ENCODE data around the gene BLOC1S5.
A peak's percentile ranks its signal among the peaks of the same experiment; 100 is the strongest.
"Not testable (repeated sequence)": the region's sequence is repeated elsewhere in the genome, so short reads cannot be mapped to it uniquely, and the experiment has no call there.

BLOC1S5 gene

DNA sequence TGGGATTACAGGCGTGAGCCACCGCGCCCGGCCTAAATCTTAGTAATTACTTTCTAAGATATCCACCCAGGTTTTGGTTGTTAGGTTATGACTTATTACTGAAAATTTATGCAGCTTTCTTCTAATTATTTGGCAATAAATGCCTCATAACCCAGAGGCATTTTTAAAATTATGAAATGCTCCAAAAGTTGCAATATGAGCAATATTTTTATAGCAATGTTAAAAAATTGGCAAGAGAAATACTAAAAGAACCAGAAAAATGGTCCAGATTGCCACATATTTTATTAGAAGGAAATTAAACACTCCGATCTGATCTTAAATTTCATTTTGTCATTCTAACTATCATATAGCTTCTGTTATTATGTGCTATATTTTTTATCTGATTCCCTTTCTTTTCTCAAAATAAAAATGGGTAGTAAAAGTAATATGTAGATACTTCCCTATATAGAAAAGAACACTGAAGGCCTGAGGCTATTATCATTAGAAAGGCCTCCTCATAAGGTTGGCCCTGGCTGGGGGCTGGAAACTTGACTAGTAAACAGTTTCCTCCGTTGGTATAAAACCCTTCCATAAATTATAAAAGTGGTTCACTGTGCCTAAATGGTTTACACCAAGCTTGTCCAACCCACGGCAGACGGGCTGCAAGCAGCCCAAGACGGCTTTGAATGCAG lies 22.1 kb downstream of the BLOC1S5 start:
- no peak for DNase-seq

DNA sequence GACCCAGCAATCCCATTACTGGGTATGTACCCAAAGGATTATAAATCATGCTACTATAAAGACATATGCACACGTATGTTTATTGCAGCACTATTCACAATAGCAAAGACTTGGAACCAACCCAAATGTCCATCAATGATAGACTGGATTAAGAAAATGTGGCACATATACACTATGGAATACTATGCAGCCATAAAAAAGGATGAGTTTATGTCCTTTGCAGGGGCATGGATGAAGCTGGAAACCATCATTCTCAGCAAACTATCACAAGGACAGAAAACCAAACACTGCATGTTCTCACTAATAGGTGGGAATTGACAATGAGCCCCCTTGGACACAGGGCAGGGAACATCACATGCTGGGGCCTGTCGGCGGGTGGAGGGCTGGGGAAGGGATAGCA lies 30.1 kb downstream of the BLOC1S5 start:
- not testable (repeated sequence) for DNase-seq

DNA sequence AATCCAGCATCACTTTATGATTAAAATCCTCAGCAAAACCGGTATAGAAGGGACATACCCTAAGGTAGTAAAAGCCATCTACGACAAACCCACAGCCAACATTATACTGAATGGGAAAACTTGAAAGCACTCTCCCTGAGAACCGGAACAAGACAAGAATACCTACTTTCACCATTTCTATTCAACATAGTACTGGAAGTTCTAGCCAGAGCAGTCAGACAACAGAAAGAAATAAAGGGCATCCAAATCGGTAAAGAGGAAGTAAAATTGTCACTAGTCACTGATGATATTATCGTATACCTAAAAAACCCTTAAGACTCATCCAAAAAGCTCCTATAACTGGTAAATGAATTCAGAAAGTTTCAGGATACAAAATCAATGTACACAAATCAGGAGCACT lies 33.3 kb downstream of the BLOC1S5 start:
- no peak for DNase-seq

DNA sequence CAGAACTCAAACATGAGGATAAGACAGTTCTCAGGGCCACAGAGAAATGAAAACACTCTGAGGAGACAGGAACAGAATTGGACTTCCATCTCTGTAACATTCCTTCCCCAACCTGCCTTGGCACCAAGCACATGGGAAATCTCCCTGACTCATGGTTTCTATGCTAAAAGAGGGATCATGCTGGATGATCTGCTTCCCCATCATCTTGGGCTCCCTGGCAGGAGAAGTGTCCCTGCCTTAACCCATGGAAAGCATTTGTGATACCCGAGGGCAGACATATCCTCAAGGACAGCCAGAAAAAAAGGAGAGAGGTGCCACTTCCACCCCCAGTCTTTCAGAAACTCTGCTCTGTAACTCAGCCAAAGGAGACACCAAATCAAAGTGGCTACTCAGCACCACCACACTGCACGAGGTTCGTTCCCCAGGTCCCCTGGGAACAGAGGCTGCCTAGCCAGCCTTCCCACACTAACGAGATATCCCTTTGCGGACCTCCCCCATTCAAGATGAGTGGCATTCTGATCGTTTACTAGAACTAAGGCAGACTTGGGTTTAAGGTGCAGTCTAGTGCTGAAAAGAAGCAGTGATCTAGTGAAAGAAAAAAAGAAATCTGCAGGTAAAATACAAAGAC lies 34.8 kb downstream of the BLOC1S5 start:
- DNase-seq, result no peak

GRCh38 chr6:8027965-8028651 lies 36.1 kb downstream of the BLOC1S5 start:
- no peak for DNase-seq

- no peak for DNase-seq
Measured at GRCh38 chr6:8026800-8027199, 37.4 kb downstream of the BLOC1S5 start.

DNA sequence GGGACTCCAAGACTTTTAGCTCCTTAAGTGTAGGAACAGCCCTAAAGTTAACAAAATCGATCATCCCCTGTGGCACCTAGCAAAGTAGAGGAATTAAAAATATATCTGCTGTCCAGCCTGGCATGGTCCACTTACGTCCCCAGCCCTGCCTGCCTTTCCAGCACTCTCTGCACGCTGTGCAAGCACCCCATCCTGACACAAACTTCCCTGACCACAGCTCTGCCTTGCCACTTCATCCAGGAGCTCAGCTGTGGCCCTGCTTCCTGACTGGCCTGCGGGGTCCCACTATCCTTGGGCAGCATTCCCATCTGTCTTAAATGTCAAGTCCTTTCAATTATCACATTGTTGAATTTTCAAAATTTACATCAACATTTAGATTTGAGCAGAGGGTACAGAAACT lies 39.0 kb downstream of the BLOC1S5 start:
- no peak for DNase-seq

- no peak for DNase-seq
Measured at GRCh38 chr6:8023638-8024037, 40.6 kb downstream of the BLOC1S5 start.

- no peak for DNase-seq
Measured at GRCh38 chr6:8020083-8020482, 44.1 kb downstream of the BLOC1S5 start.

DNA sequence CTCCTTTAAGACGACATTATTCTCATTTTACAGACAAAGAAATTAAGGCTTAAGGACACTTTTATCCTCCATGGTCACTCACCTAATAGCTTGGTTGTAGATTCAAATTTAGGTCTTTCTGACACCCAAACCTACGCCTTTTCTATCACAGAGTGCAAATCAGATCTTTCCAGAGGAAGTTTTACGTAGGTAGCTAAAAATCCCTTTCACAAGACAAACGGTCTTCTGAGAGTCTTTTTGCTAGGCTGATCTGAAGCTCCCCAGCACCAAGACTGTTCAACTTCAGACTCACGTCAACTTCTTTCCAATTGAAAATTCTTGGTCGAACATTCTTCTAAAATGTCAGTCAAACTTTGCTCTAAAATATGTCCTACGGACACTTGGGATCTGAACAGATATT lies 46.5 kb downstream of the BLOC1S5 start:
- DNase-seq, result no peak

- no peak for DNase-seq
Measured at GRCh38 chr6:8017276-8017701, 46.9 kb downstream of the BLOC1S5 start.

- peak; percentile 2 for DNase-seq
Measured at GRCh38 chr6:8014947-8015346, 49.2 kb downstream of the BLOC1S5 start.

DNA sequence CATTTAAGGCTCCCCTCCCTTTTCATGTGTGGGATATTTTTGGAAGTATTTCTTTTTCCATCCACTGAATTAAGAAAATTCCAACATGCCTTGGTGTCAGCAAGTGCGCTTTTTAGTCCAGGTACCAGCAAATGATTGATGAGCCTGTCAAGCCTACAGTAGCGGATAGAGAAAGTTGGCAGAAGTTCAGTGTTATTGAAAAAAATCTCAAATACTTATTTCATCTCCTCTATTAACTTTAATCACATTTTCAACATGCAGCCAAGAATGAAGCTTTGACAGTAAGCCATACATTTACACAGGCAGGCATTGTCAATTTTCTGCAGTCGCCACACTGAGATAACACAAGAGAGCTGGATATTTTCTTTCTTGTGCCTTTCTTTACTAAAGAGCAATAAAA lies 50.4 kb downstream of the BLOC1S5 start:
- DNase-seq, result peak; percentile 40

DNA sequence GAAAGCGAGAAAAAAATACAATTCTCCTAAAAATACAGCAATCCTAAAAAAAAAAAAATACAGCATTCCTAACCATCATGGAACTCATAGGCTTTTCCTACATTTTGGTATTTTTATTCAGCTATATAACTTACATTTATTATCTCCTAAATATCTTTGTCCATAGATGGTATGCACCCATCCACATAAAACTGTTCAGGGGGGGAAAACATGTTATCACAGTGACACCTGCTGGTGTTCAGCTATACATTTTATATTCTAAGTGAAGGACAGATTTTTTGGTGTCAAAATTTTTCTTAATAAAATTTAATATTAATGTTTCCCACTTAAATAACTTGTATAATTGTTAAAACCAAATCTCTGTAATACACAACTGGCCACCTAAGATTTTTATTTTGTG lies 58.0 kb downstream of the BLOC1S5 start:
- DNase-seq, result peak; percentile 32

GRCh38 chr6:8005136-8005535 lies 59.1 kb downstream of the BLOC1S5 start:
- DNase-seq, result no peak

- DNase-seq, result no peak
Measured at GRCh38 chr6:8000636-8001035, 63.6 kb downstream of the BLOC1S5 start.

- DNase-seq, result no peak
Measured at GRCh38 chr6:8000188-8000596, 64.0 kb downstream of the BLOC1S5 start.

- DNase-seq, result no peak
Measured at GRCh38 chr6:7999201-7999600, 65.0 kb downstream of the BLOC1S5 start.

DNA sequence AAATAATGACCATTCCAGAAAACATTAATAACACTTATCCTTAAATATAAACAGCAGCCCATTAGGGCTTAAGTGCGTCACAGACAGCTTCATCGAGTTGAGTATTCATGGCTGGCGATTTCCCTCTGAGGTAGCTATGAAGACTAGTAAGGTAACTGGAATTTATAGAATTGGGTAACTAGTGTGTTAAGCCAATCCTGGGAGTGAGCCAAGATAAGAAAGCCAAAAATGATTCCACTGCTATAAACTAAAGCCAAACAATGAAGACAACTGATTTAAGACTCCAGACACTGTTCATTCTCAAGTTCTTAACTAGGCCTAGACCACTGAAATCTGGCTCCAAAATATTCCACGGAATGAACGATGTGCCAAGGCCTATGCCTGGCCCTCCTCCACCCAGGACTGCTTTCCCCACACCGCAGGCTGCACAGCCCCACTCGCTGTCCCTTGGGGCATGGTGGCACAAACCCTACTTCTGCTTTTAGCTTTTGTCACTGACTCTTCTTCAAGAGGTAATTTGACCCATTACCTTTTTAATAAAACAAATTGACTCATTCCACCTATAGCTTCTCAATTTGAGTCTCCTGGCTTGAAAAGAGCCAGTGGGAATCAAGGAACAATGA lies 66.0 kb downstream of the BLOC1S5 start:
- DNase-seq, result no peak

GRCh38 chr6:7997286-7997685 lies 66.9 kb downstream of the BLOC1S5 start:
- no peak for DNase-seq

GRCh38 chr6:7996538-7997111 lies 67.6 kb downstream of the BLOC1S5 start:
- no peak for DNase-seq

GRCh38 chr6:7993952-7994351 lies 70.2 kb downstream of the BLOC1S5 start:
- DNase-seq, result no peak

- DNase-seq, result no peak
Measured at GRCh38 chr6:7993399-7993798, 70.8 kb downstream of the BLOC1S5 start.
